Measurements from ENCODE around the gene LGI4.

DNA sequence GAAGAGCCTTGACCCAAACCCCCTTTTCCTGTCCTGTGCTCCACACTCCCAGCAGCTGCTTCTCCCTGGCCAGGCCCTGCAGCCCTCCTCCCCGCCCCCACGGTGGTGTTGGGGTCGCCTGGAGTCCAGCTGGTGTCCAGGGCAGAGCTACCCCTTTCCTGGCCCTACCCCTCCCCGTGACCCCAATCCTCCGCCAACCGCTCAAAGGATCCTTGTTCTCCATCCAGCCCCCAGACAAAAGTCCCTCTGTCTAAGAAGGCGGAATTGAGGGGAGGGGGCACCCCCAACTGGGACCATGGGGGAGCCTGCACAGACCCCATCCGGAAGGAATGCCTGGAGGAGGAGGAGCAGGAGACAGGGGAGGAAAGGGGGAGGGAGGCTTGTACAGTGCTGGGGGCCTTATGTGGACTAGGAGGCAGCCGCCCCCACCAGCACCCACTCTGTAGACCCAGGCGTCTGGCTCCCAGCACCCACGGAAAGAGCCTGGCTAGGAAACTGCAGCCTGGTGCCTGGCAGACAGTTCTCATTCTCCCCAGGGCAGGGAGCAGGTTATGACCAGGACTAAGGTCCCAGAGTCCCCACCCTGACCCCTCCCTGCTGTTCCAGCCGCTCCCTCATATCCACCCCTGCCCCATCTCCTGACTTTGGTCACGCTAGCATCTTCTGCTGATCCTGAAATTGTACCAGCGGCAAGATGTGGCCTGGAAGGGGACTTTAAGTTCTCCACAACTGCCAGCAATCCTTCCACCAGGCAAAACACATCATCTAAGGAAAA, 19.5 kb downstream of the LGI4 start, which contains the start of gene FXYD3:
- TF ChIP-seq, protein P1, sequence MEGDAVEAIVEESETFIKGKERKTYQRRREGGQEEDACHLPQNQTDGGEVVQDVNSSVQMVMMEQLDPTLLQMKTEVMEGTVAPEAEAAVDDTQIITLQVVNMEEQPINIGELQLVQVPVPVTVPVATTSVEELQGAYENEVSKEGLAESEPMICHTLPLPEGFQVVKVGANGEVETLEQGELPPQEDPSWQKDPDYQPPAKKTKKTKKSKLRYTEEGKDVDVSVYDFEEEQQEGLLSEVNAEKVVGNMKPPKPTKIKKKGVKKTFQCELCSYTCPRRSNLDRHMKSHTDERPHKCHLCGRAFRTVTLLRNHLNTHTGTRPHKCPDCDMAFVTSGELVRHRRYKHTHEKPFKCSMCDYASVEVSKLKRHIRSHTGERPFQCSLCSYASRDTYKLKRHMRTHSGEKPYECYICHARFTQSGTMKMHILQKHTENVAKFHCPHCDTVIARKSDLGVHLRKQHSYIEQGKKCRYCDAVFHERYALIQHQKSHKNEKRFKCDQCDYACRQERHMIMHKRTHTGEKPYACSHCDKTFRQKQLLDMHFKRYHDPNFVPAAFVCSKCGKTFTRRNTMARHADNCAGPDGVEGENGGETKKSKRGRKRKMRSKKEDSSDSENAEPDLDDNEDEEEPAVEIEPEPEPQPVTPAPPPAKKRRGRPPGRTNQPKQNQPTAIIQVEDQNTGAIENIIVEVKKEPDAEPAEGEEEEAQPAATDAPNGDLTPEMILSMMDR (IDR thresholded peaks at IDR 0.05; ENCODE audit: low read depth, low read length, poor library complexity, severe bottlenecking) = no peak
- TF ChIP-seq EZH2phosphoT487 (IDR thresholded peaks at IDR 0.05; ENCODE audit: borderline replicate concordance, low read length) = no peak

Data from DOHH2 (cell line).